GM12878 (cell line): ENCODE measurements around the gene HM13.

ENCODE experiments used
- BACH1 ChIP-seq: fragments of 450-650 bp; IDR thresholded peaks from 2 replicates; pipeline ENCODE4 v1.6.1; 2017; ENCODE audit warnings: mild to moderate bottlenecking, borderline replicate concordance
- CBX3 ChIP-seq: fragments of 200-600 bp; sonication (generic); IDR thresholded peaks from 2 replicates; pipeline ENCODE4 v1.6.1; 2016; ENCODE audit warnings: low read depth, borderline replicate concordance
- CTCF ChIP-seq, 3 experiments: IDR thresholded peaks in 2 of 3; conservative IDR thresholded peaks in 1 of 3; 2 replicates each; pipeline ENCODE4 v1.5.1; 2011; ENCODE audit warnings: low read depth in 3 of 3, low read length in 3 of 3, mild to moderate bottlenecking in 3 of 3, control low read depth in 2 of 3, moderate library complexity in 2 of 3, inconsistent platforms in 1 of 3, mixed read lengths in 1 of 3; ENCODE audit not compliant: control insufficient read depth in 2 of 3, insufficient read depth in 1 of 3; ENCODE audit errors: extremely low read depth in 1 of 3
- EZH2 ChIP-seq: IDR thresholded peaks from 2 replicates; pipeline ENCODE4 v1.6.1; 2012; ENCODE audit warnings: low read depth, mild to moderate bottlenecking, control low read depth, inconsistent platforms, low read length, borderline replicate concordance; ENCODE audit not compliant: control insufficient read depth
- PAX8 ChIP-seq: fragments of 450-650 bp; IDR thresholded peaks from 2 replicates; pipeline ENCODE4 v1.6.1; 2017; ENCODE audit warnings: mild to moderate bottlenecking, moderate library complexity
- POLR2A ChIP-seq: IDR thresholded peaks from 2 replicates; pipeline ENCODE4 v1.6.1; 2011; ENCODE audit warnings: low read depth, mild to moderate bottlenecking, low read length
- SIX5 ChIP-seq: IDR thresholded peaks from 2 replicates; pipeline ENCODE4 v1.6.1; 2011; ENCODE audit warnings: mild to moderate bottlenecking, low read depth, low read length, moderate library complexity; ENCODE audit not compliant: severe bottlenecking
- SMC3 ChIP-seq: IDR thresholded peaks from 2 replicates; pipeline ENCODE4 v1.6.1; 2011; ENCODE audit warnings: low read length, improper control_type of control experiment, borderline replicate concordance
- SRF ChIP-seq, 2 experiments: IDR thresholded peaks; 2 replicates each; pipeline ENCODE4 v1.6.1; 2011; ENCODE audit warnings: low read depth in 2 of 2, low read length in 2 of 2, mild to moderate bottlenecking in 1 of 2, moderate library complexity in 1 of 2
- SUZ12 ChIP-seq: fragments of 200-600 bp; sonication (generic); IDR thresholded peaks from one replicate; pipeline ENCODE4 v1.6.1; 2018; ENCODE audit warnings: antibody characterized with exemption, mild to moderate bottlenecking; ENCODE audit not compliant: unreplicated experiment
- ZBTB4 ChIP-seq: fragments of 450-650 bp; formaldehyde crosslinking; IDR thresholded peaks from 2 replicates; pipeline ENCODE4 v1.4.0; 2022; ENCODE audit warnings: mild to moderate bottlenecking, moderate library complexity

DNA sequence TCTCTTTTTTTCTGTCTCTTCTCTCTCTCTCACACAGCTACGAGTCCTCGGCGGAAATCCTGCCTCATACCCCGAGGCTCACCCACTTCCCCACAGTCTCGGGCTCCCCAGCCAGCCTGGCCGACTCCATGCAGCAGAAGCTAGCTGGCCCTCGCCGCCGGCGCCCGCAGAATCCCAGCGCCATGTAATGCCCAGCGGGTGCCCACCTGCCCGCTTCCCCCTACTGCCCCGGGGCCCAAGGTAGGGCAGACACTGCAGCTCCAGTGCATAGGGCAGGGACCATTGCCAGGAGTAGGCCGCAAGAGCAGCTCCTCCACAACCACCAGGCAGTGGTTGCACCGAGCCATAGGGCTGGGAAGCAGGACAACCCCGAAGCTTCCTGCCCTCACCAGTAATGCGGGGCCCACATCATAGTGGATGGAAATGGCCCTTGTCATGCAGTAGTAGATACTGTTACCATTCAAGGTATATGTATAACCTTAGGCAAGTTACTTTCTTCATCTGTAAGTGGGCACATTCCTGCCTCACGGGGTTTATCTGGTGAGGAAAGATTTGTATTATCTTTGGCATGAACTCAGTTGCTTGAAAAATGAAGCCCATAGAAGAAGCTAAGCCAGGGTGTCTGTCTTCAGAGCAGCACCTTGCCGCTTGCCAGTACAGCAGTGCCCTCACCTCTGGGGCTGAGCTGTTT, 53.9 kb downstream of the HM13 start:
- TF ChIP-seq SUZ12 (no peak), CTCF (IDR thresholded peaks at IDR 0.05 in 2 of 3, conservative IDR thresholded peaks at IDR 0.05 in 1 of 3; ENCODE audit: control insufficient read depth in 2 of 3, extremely low read depth in 1 of 3, insufficient read depth in 1 of 3, low read depth in 3 of 3, low read length in 3 of 3) (no peak), CBX3 (no peak), ZBTB4 (CRISPR knock-in tag) (no peak), PAX8 (no peak), SRF (IDR thresholded peaks at IDR 0.05; ENCODE audit: low read depth in 2 of 2, low read length in 2 of 2) (no peak), EZH2 (no peak), SIX5 (no peak), POLR2A (peak; percentile 6; the same call in 1 of the 2 replicates), BACH1 (no peak), SMC3 (no peak)
